Heart left ventricle (tissue), 13 donors: ENCODE measurements around the gene TRIM41.

Experiments
- CTCF ChIP-seq, 12 donors: fragments of 200-600 bp; sonication (generic) in 4 of 12; IDR thresholded peaks; one replicate each; pipeline versions ENCODE4 v1.5.0 to v1.8.0; 2018 to 2022; ENCODE audit warnings: antibody characterized with exemption in 12 of 12, mild to moderate bottlenecking in 5 of 12
- POLR2A ChIP-seq, 2 donors: fragments of 450-650 bp; IDR thresholded peaks; one replicate each; pipeline ENCODE4 v1.6.1; 2017; ENCODE audit warnings: antibody characterized with exemption in 2 of 2, mild to moderate bottlenecking in 2 of 2, moderate library complexity in 2 of 2
- donor health status: ischemic (EF 13 %, LVEDD 7.1; RV severe dilation, severe dysfunction).
- donor health status: DM: no; HTN: yes; CAD: no.
- donor health status: DM: no; HTN: no; CAD: no.
- donor health status: ischemic (EF 25% LVEDD 6.9; RV normal size, moderate dysfunction).
- donor health status: ischemic (EF 25% LVEDD 5.7; RV mildly dilated, moderate dysfunction).
- donor health status: ischemic (EF 35%, LVEDD 5.7; RV mildly dilated, moderate dysfunction).
- donor health status: nonischemic (EF 11% LVEDD 7.7; RV severe dilation, severe dysfunction).
- donor health status: DM: yes; HTN: yes; CAD: no.
- donor health status: PGD.
- donor health status: ischemic (EF 29% LVEDD 5.4; RV normal size, mild dysfunction).
- donor health status: nonischemic (EF 23%, LVEDD 6.1; RV moderate dilation, normal function).

- TF ChIP-seq POLR2A (IDR thresholded peaks at IDR 0.05) = no peak
- TF ChIP-seq CTCF (IDR thresholded peaks at IDR 0.05) = no peak
These were observed 25.6 kb upstream of the TRIM41 start for GRCh38 chr5:181197326-181197951.
